Measurements from ENCODE around the gene ALPI. TPM values are rescaled to one million over a fixed set of nuclear protein-coding genes. Genes with fewer than 3 reads are reported as not detected.

Gene ALPI
- total and polyA plus RNA-seq, 2 donors (not counting 3 experiments of a cell fraction or from before 2014, with no cell fraction given) = not detected

DNA sequence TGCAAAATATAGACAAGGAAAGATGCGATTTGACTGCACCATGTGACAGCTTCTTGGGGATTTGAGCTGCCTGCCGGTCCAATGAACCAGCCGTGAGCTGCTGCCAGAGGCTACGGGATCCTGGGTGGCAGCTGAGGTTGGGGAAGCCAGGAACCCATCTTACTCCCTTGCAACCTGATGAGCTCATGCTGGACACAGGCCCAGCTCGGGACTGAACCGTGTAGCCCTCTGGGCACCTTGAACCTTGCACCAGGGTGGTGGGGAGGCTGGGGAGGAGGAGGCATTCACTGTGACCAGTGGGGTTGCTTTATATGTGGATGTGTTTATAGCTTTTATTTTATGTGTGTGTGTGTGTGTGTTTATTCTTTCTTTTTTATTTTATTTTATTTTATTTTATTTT, 9.1 kb downstream of the ALPI start:
- ChIA-PET POLR2A (no interaction called here), CTCF (interaction anchor here (1.0 to 1.5 kb wide), 3 partner anchors 9 to 59 kb away, joined by 3 to 5 read pairs (median 3); no protein-coding TSS in a partner anchor)
- H3K4me3 ChIP-seq (replicated peaks in 1 of 3; ENCODE audit: insufficient read depth in 1 of 3, low read depth in 1 of 3, low read length in 3 of 3) = no peak overlapping the region
- no TSS peak for BruUV-seq (replicated peaks)
- intact Hi-C loops (cut with micrococcal nuclease) = no loop called here
- H3K9ac ChIP-seq (replicated peaks; ENCODE audit: extremely low read depth, insufficient read depth, low read length) = no peak overlapping the region
- no peaks in the 10 kb centered on the region for H3K9me3 ChIP-seq (replicated peaks; ENCODE audit: control insufficient read depth, insufficient read depth, low read length)
- H3K4me2 ChIP-seq (ENCODE audit: insufficient read depth, low read length) = no peak overlapping the region
- H2AFZ ChIP-seq (ENCODE audit: low read depth, low read length) = no peak overlapping the region
- peaks cover 0 to 7% of the 10 kb centered on the region in 2 experiments for H3K27me3 ChIP-seq (ENCODE audit: control insufficient read depth in 2 of 2, insufficient read depth in 2 of 2, low read length in 2 of 2)
- H3K4me1 ChIP-seq (ENCODE audit: control insufficient read depth, extremely low read depth, insufficient read depth, low read length) = no peaks in the 10 kb centered on the region
- H4K20me1 ChIP-seq (replicated peaks; ENCODE audit: control insufficient read depth, extremely low read depth, insufficient read depth, low read length) = no peaks in the 10 kb centered on the region
- H3K79me2 ChIP-seq (ENCODE audit: control insufficient read depth, insufficient read depth, low read length) = no peaks in the 10 kb centered on the region
- no peak overlapping the region for H3K27ac ChIP-seq (ENCODE audit: insufficient read depth, low read depth, low read length)
- no peak for TF ChIP-seq POLR2AphosphoS5 (IDR thresholded peaks at IDR 0.05; ENCODE audit: insufficient read depth, low read depth, low read length)
- no peak for TF ChIP-seq MYC (IDR thresholded peaks at IDR 0.05; ENCODE audit: low read depth, low read length)
- no peak for TF ChIP-seq FOS (IDR thresholded peaks at IDR 0.05; ENCODE audit: borderline replicate concordance, insufficient read depth, low read length)
- TF ChIP-seq POLR2A (IDR thresholded peaks at IDR 0.05; ENCODE audit: low read depth, low read length) = no peak
- TF ChIP-seq EZH2 (IDR thresholded peaks at IDR 0.05; ENCODE audit: borderline replicate concordance, low read depth, low read length, severe bottlenecking) = no peak
- no peak for TF ChIP-seq JUN (IDR thresholded peaks at IDR 0.05; ENCODE audit: borderline replicate concordance, insufficient read depth, insufficient read length, low read depth)
- no peak for TF ChIP-seq GATA2 (IDR thresholded peaks at IDR 0.05; ENCODE audit: insufficient read depth, insufficient read length, low read depth, low read length)
- TF ChIP-seq, protein P1, sequence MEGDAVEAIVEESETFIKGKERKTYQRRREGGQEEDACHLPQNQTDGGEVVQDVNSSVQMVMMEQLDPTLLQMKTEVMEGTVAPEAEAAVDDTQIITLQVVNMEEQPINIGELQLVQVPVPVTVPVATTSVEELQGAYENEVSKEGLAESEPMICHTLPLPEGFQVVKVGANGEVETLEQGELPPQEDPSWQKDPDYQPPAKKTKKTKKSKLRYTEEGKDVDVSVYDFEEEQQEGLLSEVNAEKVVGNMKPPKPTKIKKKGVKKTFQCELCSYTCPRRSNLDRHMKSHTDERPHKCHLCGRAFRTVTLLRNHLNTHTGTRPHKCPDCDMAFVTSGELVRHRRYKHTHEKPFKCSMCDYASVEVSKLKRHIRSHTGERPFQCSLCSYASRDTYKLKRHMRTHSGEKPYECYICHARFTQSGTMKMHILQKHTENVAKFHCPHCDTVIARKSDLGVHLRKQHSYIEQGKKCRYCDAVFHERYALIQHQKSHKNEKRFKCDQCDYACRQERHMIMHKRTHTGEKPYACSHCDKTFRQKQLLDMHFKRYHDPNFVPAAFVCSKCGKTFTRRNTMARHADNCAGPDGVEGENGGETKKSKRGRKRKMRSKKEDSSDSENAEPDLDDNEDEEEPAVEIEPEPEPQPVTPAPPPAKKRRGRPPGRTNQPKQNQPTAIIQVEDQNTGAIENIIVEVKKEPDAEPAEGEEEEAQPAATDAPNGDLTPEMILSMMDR (IDR thresholded peaks at IDR 0.05; ENCODE audit: extremely low read depth in 1 of 2, insufficient read depth in 1 of 2, low read depth in 1 of 2, low read length in 2 of 2) = no peak
- no peak for TF ChIP-seq MAX (IDR thresholded peaks at IDR 0.05; ENCODE audit: insufficient read depth, insufficient read length)
- dilution Hi-C loops (cut with MboI; ENCODE audit: extremely low pct_ligation_motif_present, low sequenced_read_pairs) = no loop called here
- H3K9me1 ChIP-seq (replicated peaks; ENCODE audit: control insufficient read depth, extremely low read depth, insufficient read depth, low read length) = no peaks in the 10 kb centered on the region
- FAIRE-seq = no peak
- no peak for DNase-seq (ENCODE audit: low read depth, low spot score)
- H3K36me3 ChIP-seq (ENCODE audit: control insufficient read depth in 2 of 2, extremely low read depth in 1 of 2, insufficient read depth in 2 of 2, low read length in 2 of 2) = no peaks in the 10 kb centered on the region

Data from endothelial cell of umbilical vein (primary cell).